GM23338 (cell line): ENCODE data around the gene SEMA3E. TPM values are rescaled to one million over a fixed set of nuclear protein-coding genes. Genes with fewer than 3 reads are reported as not detected.
A peak's percentile ranks its signal among the peaks of the same experiment; 100 is the strongest.

Experiments used
- ATAC-seq: fragments of 200-7000 bp; cut with Tn5 transposase; 3 replicates; pipeline ENCODE4 v1.9.1; 2020
- DNase-seq: peaks from one replicate; pipeline ENCODE4 v3.0.0-alpha.2; 2015; ENCODE audit warnings: low spot score
- H2AFZ ChIP-seq: fragments of 200-600 bp; sonication (generic); 2 replicates; pipeline ENCODE4 v1.8.0; 2016; ENCODE audit warnings: antibody characterized with exemption, mild to moderate bottlenecking, moderate library complexity
- H3F3A ChIP-seq: fragments of 200-600 bp; sonication (generic); replicated peaks from 2 replicates; pipeline ENCODE4 v1.8.0; 2017; ENCODE audit warnings: antibody characterized with exemption, mixed run types, low read depth
- H3K27ac ChIP-seq: fragments of 200-600 bp; sonication (generic); 2 replicates; pipeline ENCODE4 v1.6.1; 2016; ENCODE audit warnings: low read depth
- H3K27me3 ChIP-seq: fragments of 200-600 bp; sonication (generic); 2 replicates; pipeline ENCODE4 v1.8.0; 2016; ENCODE audit warnings: mild to moderate bottlenecking, mixed run types, moderate library complexity; ENCODE audit not compliant: insufficient read depth
- H3K36me3 ChIP-seq: fragments of 200-600 bp; sonication (generic); 2 replicates; pipeline ENCODE4 v1.8.0; 2016; ENCODE audit warnings: mild to moderate bottlenecking; ENCODE audit not compliant: insufficient read depth
- H3K4me1 ChIP-seq: fragments of 200-600 bp; sonication (generic); 2 replicates; pipeline ENCODE4 v1.8.0; 2016; ENCODE audit warnings: mild to moderate bottlenecking, moderate library complexity; ENCODE audit not compliant: insufficient read depth
- H3K4me2 ChIP-seq: fragments of 200-600 bp; sonication (generic); 2 replicates; pipeline ENCODE4 v1.7.1; 2017; ENCODE audit warnings: mixed run types
- H3K4me3 ChIP-seq: fragments of 200-600 bp; sonication (generic); 2 replicates; pipeline ENCODE4 v1.6.1; 2016; ENCODE audit warnings: mixed run types
- H3K79me2 ChIP-seq: fragments of 200-600 bp; sonication (generic); replicated peaks from 2 replicates; pipeline ENCODE4 v1.8.0; 2017; ENCODE audit warnings: mild to moderate bottlenecking; ENCODE audit not compliant: insufficient read depth
- H3K9me2 ChIP-seq: fragments of 200-600 bp; sonication (generic); 2 replicates; pipeline ENCODE4 v1.8.0; 2017; ENCODE audit not compliant: insufficient read depth
- H4K20me1 ChIP-seq: fragments of 200-600 bp; sonication (generic); replicated peaks from 2 replicates; pipeline ENCODE4 v1.8.0; 2017; ENCODE audit warnings: mild to moderate bottlenecking; ENCODE audit not compliant: insufficient read depth
- H3K27ac Mint-ChIP-seq: 2 replicates; pipeline ENCODE4 v1.8.0; 2020; ENCODE audit warnings: inconsistent platforms, mild to moderate bottlenecking, moderate library complexity, mixed read lengths
- H3K27me3 Mint-ChIP-seq: 3 replicates; pipeline ENCODE4 v1.8.0; 2022; ENCODE audit warnings: low read depth, mild to moderate bottlenecking, moderate library complexity, mixed read lengths, inconsistent platforms; ENCODE audit not compliant: insufficient read depth, poor library complexity
- H3K36me3 Mint-ChIP-seq: 3 replicates; pipeline ENCODE4 v1.8.0; 2021; ENCODE audit warnings: low read depth, mild to moderate bottlenecking, inconsistent platforms, moderate library complexity, mixed read lengths
- H3K4me1 Mint-ChIP-seq: 3 replicates; pipeline ENCODE4 v1.8.0; 2020; ENCODE audit warnings: mild to moderate bottlenecking, inconsistent platforms, mixed read lengths
- H3K4me3 Mint-ChIP-seq: 3 replicates; pipeline ENCODE4 v1.8.0; 2021; ENCODE audit warnings: moderate library complexity, mild to moderate bottlenecking, inconsistent platforms, mixed read lengths
- H3K9me3 Mint-ChIP-seq: 3 replicates; pipeline ENCODE4 v1.8.0; 2020; ENCODE audit warnings: moderate library complexity, mild to moderate bottlenecking, inconsistent platforms, mixed read lengths
- CREB1 ChIP-seq: fragments of 250-450 bp; sonication (Bioruptor Pico); IDR thresholded peaks from 2 replicates; pipeline ENCODE4 v1.5.0; 2020; ENCODE audit warnings: low read depth, mild to moderate bottlenecking, moderate library complexity
- CTCF ChIP-seq, 2 experiments: fragments of 200-600 bp in 1 of 2; sonication (generic) in 1 of 2; conservative IDR thresholded peaks; 2 replicates each; pipeline versions ENCODE4 v1.5.1 to v1.6.1; 2016 to 2017; ENCODE audit warnings: antibody characterized with exemption in 2 of 2, low read depth in 2 of 2, mild to moderate bottlenecking in 2 of 2, moderate library complexity in 1 of 2
- EZH2 ChIP-seq: fragments of 200-600 bp; sonication (generic); IDR thresholded peaks from one replicate; pipeline ENCODE4 v1.8.0; 2017; ENCODE audit warnings: antibody characterized with exemption, mild to moderate bottlenecking, low read depth; ENCODE audit not compliant: unreplicated experiment
- JUNB ChIP-seq: IDR thresholded peaks from one replicate; pipeline ENCODE4 v1.6.1; 2016; ENCODE audit warnings: antibody characterized with exemption; ENCODE audit not compliant: unreplicated experiment
- NANOG ChIP-seq: IDR thresholded peaks from 2 replicates; pipeline ENCODE4 v1.6.1; 2016; ENCODE audit warnings: antibody characterized with exemption, borderline replicate concordance
- POLR2AphosphoS5 ChIP-seq: IDR thresholded peaks from 2 replicates; pipeline ENCODE4 v1.6.1; 2016; ENCODE audit warnings: antibody characterized with exemption, low read depth
- REST ChIP-seq: IDR thresholded peaks from one replicate; pipeline ENCODE4 v1.6.1; 2018; ENCODE audit warnings: antibody characterized with exemption; ENCODE audit not compliant: unreplicated experiment
- STAT1 ChIP-seq: IDR thresholded peaks from one replicate; pipeline ENCODE4 v1.6.1; 2016; ENCODE audit warnings: antibody characterized with exemption; ENCODE audit not compliant: unreplicated experiment
- ZNF114 ChIP-seq: fragments of 250-450 bp; sonication (Bioruptor Pico); IDR thresholded peaks from 2 replicates; pipeline ENCODE4 v1.5.0; 2020; ENCODE audit warnings: mild to moderate bottlenecking, moderate library complexity
- ZNF331 ChIP-seq: fragments of 250-450 bp; sonication (Bioruptor Pico); IDR thresholded peaks from 2 replicates; pipeline ENCODE4 v1.5.0; 2020; ENCODE audit warnings: low read depth, mild to moderate bottlenecking, moderate library complexity
- polyA plus RNA-seq: library from polyadenylated mRNA; unstranded; fragments of >200 nt; fragmentation: Nextera tagmentation; extraction: Ambion mirVana; gene quantifications from 2 replicates; pipeline ENCODE4 v1.2.1, GENCODE V29; 2016
- small RNA-seq: library from RNA; depleted of rRNA; stranded (forward); fragments of <200 nt; gene quantifications from one replicate; pipeline ENCODE3, GENCODE V24; 2014; ENCODE audit warnings: low replicate concordance
- total RNA-seq: library from RNA; depleted of rRNA; stranded (reverse); fragments of >200 nt; shearing (Covaris generic); gene quantifications from 2 replicates; pipeline ENCODE4 v1.2.3, GENCODE V29; 2014

The SEMA3E gene
- total and polyA plus RNA-seq, 2 experiments from 2014 or later = 5.4 to 15.7 TPM

- Mint-ChIP-seq H3K36me3 (no peaks in the 10 kb centered on the region; the same call in 2 of the 3 replicates), H3K9me3 (no peaks in the 10 kb centered on the region), H3K4me3 (no peak overlapping the region), H3K27ac (no peak overlapping the region), H3K27me3 (peaks cover 2% of the 10 kb centered on the region), H3K4me1 (no peaks in the 10 kb centered on the region; the same call in 1 of the 3 replicates)
- ATAC-seq (no peak), DNase-seq (no peak)
- H3K27me3 ChIP-seq = no peaks in the 10 kb centered on the region
- H3F3A ChIP-seq = no peaks in the 10 kb centered on the region
- H3K9me2 ChIP-seq = no peaks in the 10 kb centered on the region
- no peaks in the 10 kb centered on the region for H4K20me1 ChIP-seq
- H3K36me3 ChIP-seq = no peaks in the 10 kb centered on the region
- H3K4me1 ChIP-seq = no peaks in the 10 kb centered on the region
- H3K4me3 ChIP-seq = no peak overlapping the region
- H3K79me2 ChIP-seq = no peaks in the 10 kb centered on the region
- H3K4me2 ChIP-seq = no peak overlapping the region
- 0 out of 2 replicates have a peak overlapping the region, but pooled peaks have one; percentile 17 for H2AFZ ChIP-seq
- H3K27ac ChIP-seq = no peak overlapping the region; the same call in 1 of the 2 replicates
- no peak for TF ChIP-seq CTCF (conservative IDR thresholded peaks at IDR 0.05; ENCODE audit: low read depth in 2 of 2)
- TF ChIP-seq ZNF114 (CRISPR knock-in tag) = no peak
- TF ChIP-seq STAT1 = no peak
- no peak for TF ChIP-seq NANOG
- TF ChIP-seq EZH2 = no peak
- TF ChIP-seq JUNB = no peak
- no peak for TF ChIP-seq ZNF331 (CRISPR knock-in tag)
- TF ChIP-seq REST = no peak
- TF ChIP-seq CREB1 = no peak
- no peak for TF ChIP-seq POLR2AphosphoS5
Observed at GRCh38 chr7:83313931-83314330, 335.0 kb downstream of the SEMA3E start.

Small RNA genes within 50 kb of the gene (small RNA-seq; reads per million reads assigned to genes)
- not detected for gene AC079987.1
